GM19328 (cell line): Measurements from ENCODE around the gene NBEA.

ENCODE experiments used
- ATAC-seq: cut with Tn5 transposase; IDR thresholded peaks from one replicate; pipeline ENCODE4 v1.9.1; 2021; ENCODE audit warnings: mild to moderate bottlenecking, moderate library complexity; ENCODE audit not compliant: unreplicated experiment

Gene NBEA

DNA sequence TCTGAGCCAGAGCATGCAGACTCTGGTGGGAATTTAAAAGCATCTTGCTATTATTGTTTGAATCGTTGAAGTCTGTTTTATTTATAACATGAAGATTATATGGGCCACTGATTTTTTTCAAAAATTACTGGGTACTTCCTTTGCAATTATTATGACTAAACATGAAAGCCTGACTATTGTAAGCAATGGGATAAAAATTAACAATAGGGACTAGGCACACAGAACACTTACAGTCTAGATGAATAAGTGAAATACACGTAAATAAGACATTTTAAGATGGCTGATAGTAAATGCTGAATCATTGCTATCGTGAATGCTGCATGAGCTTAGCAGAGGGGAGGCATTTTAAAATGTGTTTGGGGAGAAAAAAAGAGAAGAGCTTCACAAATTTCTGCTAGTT is 615.4 kb downstream of the NBEA start:
- ATAC-seq, result no peak

DNA sequence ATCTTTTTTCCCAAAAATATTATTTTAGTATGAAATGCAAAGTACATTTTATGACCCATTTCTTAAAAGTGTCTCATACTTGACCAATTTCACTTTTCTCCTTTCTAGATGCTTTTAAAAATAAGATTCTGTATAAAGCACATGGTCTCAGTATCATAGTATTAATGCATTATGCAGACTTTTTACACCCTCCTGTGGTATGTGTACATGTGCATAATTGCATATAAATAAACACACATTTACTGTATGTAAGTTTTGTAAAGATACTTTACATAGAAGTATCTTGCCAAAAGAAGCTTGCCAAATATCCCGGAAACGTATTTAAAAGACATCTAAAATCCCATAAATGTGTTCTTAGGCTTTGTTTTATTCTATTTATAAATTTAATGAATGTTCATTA is 619.5 kb downstream of the NBEA start:
- no peak for ATAC-seq

DNA sequence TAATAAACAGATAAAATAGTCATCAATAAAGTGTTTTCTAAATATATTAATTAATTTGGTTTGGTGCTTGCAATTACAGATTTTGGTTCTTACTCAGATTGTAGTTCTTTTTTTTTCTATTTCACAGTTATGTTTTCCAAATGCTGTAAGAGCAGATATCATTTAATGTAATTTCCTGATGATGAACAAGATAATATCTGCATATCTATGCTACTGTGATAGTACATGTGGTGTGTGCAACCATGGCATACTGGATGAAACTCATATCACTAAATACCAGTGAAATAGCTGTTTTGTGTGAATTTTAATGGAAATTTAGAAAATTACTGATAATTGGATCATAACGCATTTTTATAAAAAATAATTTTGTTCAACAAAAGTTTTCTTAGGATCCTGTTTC is 623.2 kb downstream of the NBEA start:
- no peak for ATAC-seq

DNA sequence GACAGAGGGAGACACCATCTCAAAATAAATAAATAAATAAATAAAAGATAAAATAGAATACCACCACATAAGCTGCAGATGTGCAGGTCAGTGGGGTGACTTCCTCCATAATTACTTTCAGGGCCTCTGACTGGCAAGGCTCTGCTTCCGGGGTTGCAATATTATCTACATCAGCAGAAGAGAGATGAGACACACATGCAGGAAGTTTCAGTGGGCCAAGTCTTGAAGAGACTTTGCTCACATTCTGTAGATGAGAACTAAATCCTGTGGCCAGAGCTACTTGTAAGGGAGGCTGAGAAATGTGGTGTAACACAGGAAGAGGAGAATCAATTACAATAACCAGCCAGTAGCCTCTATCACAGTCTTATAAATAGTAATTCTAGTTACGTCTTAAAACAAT is 624.3 kb downstream of the NBEA start:
- ATAC-seq, result no peak

DNA sequence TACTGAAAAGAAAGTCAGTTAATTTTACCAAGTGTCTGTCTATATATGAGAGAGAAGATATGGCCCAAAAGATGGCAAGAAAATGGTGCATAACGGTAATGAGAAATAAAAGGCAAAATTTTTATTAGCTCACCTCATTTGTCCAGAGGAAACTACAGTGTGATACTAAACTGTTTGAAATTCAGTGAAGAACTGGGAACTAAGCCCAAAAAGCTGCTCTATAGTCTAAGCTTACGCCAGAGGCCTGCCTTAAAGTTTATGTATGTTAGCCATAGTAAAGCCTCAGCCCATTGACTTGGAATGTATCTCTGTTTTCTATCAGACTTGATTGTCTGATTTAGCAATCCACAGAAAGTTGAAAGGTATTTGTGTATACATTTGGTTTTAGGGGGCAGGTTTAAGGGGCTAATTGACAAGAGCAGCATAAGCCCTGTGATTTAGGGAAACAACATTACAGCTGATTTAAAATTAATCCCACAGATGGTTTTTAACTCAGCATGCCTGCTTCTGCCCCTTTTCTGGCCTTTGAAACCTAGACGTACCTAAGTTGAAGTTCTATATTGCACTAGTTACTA is 625.4 kb downstream of the NBEA start:
- ATAC-seq, result no peak

DNA sequence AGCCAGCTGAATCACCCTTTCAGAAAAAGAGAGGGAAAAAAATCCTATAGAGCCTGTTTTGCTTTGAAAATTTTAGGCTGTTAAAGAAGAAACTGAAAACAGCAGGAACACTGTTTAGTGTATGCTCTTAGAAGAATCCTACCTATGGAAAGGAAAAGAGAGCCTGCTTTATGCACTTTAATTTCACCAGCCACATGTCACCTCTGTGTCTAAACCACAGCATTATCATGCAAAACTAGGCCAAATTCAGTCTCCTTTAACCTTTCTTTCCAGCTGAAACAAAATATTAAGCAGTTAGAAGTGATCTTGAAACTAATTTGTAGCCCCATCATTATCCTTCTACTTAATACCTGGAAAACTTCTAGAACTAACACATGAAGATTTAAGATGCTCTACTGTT is 631.6 kb downstream of the NBEA start:
- ATAC-seq, result no peak

DNA sequence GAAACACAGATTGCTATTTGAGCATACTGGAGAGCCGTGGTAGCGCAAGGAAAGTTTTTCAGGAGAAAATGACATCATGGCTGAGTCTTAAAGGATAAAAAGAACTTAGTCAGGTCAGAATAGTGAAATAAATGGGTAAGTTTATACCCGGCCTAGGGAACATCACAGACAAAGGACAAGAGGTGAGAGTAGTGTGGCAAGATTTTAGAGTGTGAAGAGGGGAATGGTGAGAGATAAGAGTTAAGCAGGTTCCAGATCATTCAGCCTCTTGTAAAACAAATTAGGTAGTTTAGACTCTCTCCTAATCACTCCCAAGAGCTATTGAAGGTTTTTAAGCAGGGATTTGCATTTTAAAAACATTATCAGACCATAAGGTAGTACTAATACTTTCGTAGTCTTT is 650.4 kb downstream of the NBEA start:
- ATAC-seq, result no peak

DNA sequence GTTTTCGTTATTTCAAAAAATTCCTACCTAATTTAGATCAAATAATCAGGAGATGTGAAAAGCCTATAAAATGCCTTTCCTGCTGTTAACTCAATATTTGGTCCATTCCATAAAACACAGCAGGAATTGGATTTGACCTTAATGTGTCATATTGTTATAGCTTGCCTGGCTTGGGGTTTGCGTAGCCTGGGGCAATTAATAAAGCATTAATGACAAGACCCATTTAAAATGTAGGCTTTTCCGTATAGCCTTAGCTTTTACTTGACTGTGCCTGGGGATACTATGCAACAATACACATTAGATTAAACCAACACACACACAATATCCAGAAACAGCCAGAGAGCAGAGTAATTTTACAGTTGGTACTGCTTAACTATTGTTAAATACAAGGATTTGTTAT is 651.6 kb downstream of the NBEA start:
- ATAC-seq, result no peak

DNA sequence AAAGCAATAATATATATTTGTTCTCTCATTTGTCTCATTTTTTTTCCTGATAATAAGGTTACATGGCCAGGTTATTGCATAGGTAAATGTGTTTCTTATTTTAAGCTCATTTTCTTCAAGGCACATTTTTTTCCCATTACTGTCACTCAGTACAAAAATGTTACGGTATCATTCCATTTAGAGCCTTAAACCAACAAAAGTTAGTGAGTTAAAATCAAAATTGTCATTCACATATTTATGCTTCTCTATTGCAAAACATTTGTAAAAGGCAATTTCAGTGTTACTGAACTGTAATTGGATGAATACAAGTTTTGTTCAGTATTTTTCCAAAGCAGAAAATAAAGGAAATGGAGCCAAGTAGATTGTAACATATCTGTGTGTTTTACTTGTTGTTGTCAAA is 652.0 kb downstream of the NBEA start:
- ATAC-seq, result no peak

DNA sequence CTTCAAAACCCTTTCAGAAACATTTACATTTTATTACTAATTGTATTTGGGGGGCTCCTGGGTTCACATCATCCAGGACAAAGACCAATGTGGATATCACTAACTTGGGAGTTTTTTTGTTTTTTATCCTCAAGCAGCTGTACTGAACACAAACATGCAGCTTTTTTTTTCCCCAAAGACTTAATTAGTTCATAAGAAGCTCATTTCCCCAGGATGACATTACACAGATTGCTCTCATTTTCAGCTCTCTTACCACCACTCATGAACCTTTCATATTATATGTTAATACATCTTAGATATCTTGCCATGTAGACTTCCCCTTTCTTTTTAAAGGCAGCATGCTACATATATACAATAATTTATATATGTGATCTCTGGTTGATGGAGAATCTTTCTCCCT is 653.1 kb downstream of the NBEA start:
- no peak for ATAC-seq

DNA sequence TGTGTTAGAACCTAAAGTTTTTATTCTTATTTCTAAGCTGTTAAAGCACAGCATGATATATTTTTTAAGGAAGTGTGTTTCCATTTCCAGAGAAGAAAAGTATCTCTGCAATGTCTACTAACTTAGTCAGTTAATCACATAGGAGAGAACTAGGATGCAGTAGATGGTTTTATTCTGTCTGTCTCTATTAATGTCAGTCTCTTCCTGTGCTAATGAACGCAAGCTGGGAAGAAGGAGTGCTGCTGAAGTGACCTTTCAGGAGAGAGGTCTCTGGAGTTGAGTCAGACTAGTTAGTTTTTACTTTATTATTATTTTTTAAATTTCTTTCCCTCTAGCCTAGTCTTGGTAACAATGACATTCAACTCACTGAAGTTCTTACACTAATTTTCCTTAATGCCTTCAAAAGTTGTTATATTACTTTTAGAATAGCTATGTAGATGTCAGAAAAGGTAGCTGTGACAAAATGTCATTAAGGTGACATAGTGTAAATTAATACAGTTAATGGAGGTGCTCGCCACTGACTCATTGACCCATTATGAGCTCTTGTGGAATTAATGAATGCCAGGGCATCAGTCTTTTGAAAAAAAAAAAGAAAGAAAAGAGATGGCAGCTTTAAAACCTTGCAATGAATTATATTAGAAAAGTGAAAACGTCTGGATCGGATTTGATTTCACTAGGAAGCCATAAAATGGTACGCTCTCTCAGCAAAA is 654.4 kb downstream of the NBEA start:
- no peak for ATAC-seq

DNA sequence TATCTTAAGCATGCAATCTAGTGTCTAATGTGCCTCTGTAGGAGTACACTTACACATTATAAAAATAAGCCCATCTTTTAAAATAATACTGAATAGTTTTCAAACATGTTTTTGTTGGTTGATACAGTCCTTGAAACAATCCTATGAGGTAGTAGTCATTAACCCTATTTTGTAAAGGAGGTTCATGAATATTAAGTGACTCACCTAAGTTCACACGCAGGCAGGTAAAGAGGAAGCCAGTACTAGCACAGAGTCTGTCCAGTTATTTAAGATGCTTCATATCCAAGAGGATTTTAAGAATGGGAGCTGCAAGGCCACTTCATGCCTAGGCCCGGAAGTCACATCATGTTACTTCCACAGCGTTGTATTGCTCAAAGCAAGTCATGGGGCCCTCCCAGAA is 655.4 kb downstream of the NBEA start:
- ATAC-seq, result no peak

DNA sequence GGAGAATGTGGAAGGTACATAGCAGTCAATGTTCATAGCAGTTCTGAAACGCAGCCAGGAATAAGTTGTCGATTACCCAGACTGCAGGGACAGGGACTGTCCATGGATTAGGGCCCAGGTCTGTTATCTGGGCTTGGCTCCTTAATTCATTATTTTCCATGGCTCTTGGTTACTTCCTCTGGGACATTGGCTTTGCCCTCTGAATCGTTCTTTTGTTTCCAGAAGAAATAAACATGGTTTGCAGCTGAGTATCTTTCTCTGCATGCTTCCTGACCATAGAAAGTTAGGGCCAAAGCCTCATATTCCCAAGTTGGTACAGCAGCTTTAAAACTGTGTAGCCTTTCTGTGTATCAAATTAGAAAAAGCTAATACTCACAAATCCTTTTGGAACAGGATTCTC is 656.2 kb downstream of the NBEA start:
- ATAC-seq, result no peak

DNA sequence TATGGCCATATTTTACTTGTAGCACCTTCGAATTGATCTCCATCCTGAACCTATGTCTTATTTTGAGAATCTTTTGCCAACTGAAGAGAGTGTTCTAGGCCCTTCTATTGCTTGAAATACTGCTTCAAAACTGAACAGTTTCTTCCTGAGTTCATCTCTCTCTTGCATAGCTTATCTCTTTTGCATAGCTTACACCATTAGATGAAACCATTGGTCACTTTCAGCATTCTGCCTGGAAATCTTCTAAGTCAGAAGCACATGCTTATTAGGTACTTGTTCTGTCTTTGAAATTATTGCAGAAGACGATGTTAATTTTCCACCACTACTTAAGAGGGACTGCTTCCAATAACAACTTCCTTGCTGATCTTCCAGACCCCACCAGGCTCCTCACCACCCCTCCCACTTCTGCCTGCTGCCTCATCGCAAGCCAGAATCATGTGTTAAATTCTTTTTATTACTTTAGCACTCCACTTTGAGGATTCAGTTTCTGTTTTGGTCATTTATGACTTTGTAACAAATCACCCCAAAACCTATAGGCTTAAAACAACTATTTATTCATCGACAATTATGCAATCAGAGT is 656.8 kb downstream of the NBEA start:
- ATAC-seq, result no peak

DNA sequence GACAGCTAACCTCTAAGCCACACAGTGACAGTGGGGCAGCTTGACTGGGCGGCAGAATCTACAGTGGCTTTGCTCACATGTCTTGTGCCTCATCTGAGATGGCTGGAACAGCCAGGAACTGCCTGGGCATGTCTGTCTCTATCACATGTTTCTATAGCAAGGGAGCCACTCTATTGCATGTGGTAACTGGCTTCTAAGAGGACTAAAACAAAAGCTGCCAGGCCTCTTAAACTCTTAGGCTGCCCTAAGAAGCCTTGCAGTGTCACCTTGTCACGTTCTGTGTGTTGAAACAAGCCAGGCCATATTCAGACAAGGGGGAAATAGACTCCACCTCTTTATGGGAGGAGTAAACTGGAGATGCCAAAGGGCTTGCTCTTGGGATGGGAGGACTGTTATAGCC is 657.3 kb downstream of the NBEA start:
- ATAC-seq, result no peak

DNA sequence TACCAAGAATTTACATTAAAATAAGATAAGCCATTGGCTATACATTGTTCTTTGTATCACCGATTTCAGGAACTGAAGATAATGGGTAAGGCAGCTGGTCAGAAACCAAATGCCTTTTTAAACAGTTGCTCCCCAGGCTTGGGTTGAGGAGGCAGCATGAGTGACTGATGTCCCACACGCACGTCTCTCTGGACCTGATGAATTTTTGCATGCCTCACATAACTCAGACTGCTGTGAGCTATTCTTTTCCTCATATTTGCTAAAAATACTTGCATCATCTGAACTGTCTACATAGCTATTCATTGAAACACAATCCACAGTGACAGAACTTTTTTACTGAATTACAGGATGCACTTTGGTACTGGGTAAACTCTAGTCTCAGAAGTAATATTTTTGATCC is 658.1 kb downstream of the NBEA start:
- ATAC-seq, result no peak

DNA sequence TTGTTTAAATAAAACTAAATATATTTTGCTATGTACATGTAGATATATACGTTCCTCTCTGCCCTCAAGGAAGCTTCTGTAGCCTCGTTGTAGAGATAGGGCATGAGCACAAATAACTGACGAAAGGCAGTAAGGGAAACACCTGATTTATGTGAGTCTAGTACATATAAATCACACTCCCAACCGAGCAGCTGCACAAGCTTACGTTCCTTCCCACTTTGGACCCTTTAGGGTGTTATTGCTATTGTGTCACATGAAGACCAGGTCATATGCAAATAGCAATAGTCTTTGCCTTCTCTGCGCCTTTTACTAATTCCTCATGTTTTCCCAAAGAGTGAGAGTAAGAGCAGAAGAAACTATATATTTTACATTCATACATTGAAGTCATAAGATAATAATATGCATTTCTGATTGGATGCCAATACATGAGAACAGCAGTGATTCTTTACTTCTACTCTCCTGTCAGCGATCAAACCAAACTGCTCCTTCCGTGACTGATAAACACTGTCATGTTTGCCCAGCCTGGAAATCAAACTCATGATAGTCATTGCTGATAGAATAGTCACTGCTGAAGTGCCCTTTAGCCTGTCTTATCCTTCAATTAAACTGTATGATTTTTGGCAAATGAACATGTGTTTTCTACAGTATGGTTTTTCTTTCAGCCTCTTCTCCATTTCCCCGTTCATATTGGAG is 661.7 kb downstream of the NBEA start:
- ATAC-seq, result no peak

DNA sequence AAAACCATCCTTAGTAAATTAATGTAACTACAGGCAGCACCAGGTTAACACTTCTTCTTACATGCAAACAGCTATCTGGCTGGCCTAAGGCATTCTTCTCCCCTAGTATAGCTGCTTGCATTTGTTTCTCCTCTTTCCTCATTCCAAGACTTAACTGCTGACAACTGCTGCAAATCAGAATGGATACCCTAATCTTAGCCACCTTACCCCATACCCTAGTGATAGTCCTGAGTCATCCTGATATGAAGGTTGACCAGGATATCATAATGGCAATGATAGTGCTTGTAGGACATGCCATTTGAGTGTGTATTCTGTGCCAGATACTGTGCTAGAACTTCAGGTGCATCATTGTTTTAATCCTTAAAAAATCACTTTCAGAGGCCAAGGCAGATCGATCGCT is 672.6 kb downstream of the NBEA start:
- no peak for ATAC-seq

DNA sequence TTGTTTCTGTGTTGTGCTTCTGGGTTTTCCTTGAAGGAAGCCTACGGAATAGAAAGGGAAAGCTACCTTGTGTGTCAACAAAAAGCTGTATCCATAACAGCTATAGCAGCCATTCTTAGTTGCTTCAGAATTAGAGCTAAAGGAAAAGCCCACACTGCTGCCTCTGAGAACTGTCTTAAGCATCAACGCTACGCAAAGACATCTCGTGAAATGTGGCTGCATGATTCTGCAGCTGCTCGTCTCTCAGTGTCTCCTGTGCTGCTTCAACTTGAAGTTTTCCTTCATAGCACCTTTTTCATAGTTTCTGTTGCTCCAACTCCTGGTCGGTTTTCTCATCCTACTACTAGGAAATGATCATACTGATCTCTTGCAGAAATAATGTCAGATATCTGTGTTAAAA is 675.4 kb downstream of the NBEA start:
- ATAC-seq, result no peak

DNA sequence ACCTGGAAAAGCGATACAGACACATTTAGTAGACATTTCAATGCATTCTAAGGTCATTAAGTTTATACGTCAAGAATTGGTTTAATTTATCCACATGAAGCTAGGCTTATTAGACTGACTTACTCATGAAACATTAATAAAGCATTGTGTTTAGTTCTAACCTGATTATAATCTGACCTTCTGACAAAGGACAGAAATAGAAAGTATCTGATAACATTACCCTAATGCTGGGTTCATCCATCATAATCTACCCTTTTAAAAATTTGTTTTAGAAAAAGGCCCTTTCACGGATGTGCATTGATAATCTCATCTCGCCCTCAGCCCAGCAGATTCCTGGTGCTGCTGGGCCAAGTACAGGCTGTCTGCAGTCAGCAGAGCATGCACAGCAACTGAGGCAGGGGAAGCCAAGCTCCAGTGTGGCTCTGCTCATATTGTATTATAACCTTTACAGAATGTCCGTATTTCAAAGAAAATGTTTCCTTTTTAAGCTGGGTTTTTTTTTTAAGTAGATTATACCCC is 676.6 kb downstream of the NBEA start:
- ATAC-seq, result no peak

DNA sequence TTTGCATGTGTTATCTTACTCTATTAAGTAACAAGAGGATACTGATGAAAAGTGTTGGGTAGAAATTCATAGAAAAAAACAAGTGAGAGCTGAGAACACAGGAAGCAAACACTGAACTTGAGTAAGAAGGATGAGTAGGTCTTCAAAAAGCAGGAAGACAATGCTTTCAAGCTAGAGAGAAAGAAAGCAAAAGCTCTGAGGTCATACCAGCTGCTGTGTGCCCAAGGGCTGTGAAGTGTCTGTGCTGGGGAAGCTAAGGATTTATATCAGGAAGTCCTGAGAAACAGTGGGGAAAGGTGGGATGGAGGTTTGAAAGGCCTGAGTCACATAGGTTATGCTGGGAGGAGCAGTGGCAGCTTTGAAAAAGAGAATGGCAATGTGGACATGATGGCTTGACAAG is 679.9 kb downstream of the NBEA start:
- ATAC-seq, result no peak

DNA sequence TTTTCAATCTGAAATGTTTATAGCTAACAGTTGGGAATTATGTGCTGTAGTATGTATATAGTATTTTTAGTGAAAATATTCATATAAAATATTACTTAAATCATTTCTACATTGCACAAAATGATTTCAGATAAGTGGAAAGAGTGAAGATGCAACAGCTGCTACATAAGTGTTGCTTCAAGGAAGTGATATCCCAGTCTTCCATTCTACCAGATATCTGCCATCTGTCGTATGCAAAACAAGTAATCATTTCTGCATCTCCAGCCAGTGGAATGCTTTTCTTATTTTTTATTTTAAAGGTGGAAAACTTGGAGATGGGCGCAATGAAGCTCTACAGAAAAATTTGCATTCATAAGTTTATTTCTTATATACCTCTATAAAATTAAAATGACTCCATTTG is 687.0 kb downstream of the NBEA start:
- no peak for ATAC-seq
